ENCODE data around the gene RPS26. TPM values are rescaled to one million over a fixed set of nuclear protein-coding genes. Genes with fewer than 3 reads are reported as not detected.
A peak's percentile ranks its signal among the peaks of the same experiment; 100 is the strongest.

Gene RPS26
- total and polyA plus RNA-seq, 2 of the 13 experiments (the other 11 are each of a cell fraction or from before 2014, with no cell fraction given) = 150 to 421 TPM

DNA sequence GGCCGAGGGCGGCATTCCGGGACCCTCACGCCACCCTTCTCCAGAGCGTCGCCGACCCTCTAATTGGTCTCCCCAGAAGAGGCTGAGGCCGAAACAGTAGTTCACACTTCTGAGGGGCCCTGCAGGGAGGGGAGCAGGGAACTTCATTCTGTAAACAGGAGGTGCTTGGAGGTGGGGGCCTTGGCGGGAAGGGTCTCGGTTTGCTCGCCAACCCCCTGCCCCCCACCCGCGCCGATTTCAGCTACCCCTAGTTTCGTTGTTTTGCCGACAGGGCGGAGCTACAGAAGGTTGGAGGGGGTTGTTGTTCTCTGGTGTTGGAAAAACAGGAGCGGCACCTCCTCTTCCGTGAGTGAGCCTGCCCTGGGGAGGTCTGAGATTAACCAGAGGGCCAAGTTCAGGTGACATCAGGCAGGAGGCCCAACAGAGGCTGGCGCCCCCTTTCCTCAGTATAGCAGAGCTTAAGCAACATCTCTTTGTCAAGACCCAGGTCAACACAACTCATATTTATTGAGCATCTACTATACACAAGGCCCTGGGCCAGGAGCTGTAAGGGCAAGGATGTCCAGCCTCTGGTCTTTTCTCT, 38.9 kb downstream of the RPS26 start (continued):
- TF ChIP-seq, protein P1, sequence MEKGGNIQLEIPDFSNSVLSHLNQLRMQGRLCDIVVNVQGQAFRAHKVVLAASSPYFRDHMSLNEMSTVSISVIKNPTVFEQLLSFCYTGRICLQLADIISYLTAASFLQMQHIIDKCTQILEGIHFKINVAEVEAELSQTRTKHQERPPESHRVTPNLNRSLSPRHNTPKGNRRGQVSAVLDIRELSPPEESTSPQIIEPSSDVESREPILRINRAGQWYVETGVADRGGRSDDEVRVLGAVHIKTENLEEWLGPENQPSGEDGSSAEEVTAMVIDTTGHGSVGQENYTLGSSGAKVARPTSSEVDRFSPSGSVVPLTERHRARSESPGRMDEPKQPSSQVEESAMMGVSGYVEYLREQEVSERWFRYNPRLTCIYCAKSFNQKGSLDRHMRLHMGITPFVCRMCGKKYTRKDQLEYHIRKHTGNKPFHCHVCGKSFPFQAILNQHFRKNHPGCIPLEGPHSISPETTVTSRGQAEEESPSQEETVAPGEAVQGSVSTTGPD (CRISPR knock-in tag; IDR thresholded peaks at IDR 0.05) = no peak; the same call in 1 of the 2 replicates
- TF ChIP-seq FOSL1 (CRISPR knock-in tag; IDR thresholded peaks at IDR 0.05; ENCODE audit: borderline replicate concordance) = no peak
- peak; percentile 84 for TF ChIP-seq SP5 (CRISPR knock-in tag; IDR thresholded peaks at IDR 0.05; ENCODE audit: borderline replicate concordance, low read depth)
- TF ChIP-seq, protein P2, sequence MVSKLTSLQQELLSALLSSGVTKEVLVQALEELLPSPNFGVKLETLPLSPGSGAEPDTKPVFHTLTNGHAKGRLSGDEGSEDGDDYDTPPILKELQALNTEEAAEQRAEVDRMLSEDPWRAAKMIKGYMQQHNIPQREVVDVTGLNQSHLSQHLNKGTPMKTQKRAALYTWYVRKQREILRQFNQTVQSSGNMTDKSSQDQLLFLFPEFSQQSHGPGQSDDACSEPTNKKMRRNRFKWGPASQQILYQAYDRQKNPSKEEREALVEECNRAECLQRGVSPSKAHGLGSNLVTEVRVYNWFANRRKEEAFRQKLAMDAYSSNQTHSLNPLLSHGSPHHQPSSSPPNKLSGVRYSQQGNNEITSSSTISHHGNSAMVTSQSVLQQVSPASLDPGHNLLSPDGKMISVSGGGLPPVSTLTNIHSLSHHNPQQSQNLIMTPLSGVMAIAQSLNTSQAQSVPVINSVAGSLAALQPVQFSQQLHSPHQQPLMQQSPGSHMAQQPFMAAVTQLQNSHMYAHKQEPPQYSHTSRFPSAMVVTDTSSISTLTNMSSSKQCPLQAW (CRISPR knock-in tag; IDR thresholded peaks at IDR 0.05) = no peak; the same call in 1 of the 2 replicates
- no peak for TF ChIP-seq GPN1 (CRISPR knock-in tag; IDR thresholded peaks at IDR 0.05; ENCODE audit: borderline replicate concordance)
- no peak for TF ChIP-seq NR3C1 (CRISPR knock-in tag; IDR thresholded peaks at IDR 0.05)
- TF ChIP-seq ISL2 (CRISPR knock-in tag; IDR thresholded peaks at IDR 0.05) = peak; percentile 27; the same call in 1 of the 2 replicates
- TF ChIP-seq, protein P3, sequence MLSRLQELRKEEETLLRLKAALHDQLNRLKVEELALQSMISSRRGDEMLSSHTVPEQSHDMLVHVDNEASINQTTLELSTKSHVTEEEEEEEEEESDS (CRISPR knock-in tag; IDR thresholded peaks at IDR 0.05; ENCODE audit: borderline replicate concordance) = no peak
- no peak for TF ChIP-seq NFE2L2 (IDR thresholded peaks at IDR 0.05; ENCODE audit: low read length)
- TF ChIP-seq MEF2D (CRISPR knock-in tag; IDR thresholded peaks at IDR 0.05) = 0 out of 2 replicates have a peak, but pooled peaks have one; percentile 46
- TF ChIP-seq GLI4 (CRISPR knock-in tag; IDR thresholded peaks at IDR 0.05; ENCODE audit: borderline replicate concordance) = no peak
- TF ChIP-seq, protein P4, sequence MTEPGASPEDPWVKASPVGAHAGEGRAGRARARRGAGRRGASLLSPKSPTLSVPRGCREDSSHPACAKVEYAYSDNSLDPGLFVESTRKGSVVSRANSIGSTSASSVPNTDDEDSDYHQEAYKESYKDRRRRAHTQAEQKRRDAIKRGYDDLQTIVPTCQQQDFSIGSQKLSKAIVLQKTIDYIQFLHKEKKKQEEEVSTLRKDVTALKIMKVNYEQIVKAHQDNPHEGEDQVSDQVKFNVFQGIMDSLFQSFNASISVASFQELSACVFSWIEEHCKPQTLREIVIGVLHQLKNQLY (CRISPR knock-in tag; IDR thresholded peaks at IDR 0.05) = no peak
- TF ChIP-seq PCBP1 (IDR thresholded peaks at IDR 0.05; ENCODE audit: borderline replicate concordance, low read depth, low read length) = no peak
- TF ChIP-seq, protein P5, sequence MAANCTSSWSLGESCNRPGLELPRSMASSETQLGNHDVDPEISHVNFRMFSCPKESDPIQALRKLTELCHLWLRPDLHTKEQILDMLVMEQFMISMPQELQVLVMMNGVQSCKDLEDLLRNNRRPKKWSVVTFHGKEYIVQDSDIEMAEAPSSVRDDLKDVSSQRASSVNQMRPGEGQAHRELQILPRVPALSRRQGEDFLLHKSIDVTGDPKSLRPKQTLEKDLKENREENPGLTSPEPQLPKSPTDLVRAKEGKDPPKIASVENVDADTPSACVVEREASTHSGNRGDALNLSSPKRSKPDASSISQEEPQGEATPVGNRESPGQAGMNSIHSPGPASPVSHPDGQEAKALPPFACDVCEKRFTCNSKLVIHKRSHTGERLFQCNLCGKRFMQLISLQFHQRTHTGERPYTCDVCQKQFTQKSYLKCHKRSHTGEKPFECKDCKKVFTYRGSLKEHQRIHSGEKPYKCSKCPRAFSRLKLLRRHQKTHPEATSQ (CRISPR knock-in tag; IDR thresholded peaks at IDR 0.05; ENCODE audit: borderline replicate concordance) = no peak
- TF ChIP-seq THYN1 (CRISPR knock-in tag; IDR thresholded peaks at IDR 0.05; ENCODE audit: borderline replicate concordance, low read depth) = no peak
- TF ChIP-seq ZNF850 (CRISPR knock-in tag; conservative IDR thresholded peaks at IDR 0.05) = no peak
- no peak for TF ChIP-seq NR1H2 (CRISPR knock-in tag; IDR thresholded peaks at IDR 0.05; ENCODE audit: borderline replicate concordance, low read depth)
- TF ChIP-seq ZNF333 (CRISPR knock-in tag; IDR thresholded peaks at IDR 0.05; ENCODE audit: borderline replicate concordance) = no peak
